GM20000 (cell line): ENCODE data around the gene ALAS1.
"Not testable (repeated sequence)": the region's sequence is repeated elsewhere in the genome, so short reads cannot be mapped to it uniquely, and the experiment has no call there.

ENCODE experiments used
- DNase-seq: peaks from one replicate; pipeline ENCODE4 v3.0.0; 2012; ENCODE audit warnings: low spot score
- TF ChIP-seq, protein P1 (sequence below): IDR thresholded peaks from 2 replicates; pipeline ENCODE4 v1.5.1; 2012; ENCODE audit warnings: mild to moderate bottlenecking, control low read depth; ENCODE audit errors: extremely low read depth, missing control alignments

ALAS1 gene

DNA sequence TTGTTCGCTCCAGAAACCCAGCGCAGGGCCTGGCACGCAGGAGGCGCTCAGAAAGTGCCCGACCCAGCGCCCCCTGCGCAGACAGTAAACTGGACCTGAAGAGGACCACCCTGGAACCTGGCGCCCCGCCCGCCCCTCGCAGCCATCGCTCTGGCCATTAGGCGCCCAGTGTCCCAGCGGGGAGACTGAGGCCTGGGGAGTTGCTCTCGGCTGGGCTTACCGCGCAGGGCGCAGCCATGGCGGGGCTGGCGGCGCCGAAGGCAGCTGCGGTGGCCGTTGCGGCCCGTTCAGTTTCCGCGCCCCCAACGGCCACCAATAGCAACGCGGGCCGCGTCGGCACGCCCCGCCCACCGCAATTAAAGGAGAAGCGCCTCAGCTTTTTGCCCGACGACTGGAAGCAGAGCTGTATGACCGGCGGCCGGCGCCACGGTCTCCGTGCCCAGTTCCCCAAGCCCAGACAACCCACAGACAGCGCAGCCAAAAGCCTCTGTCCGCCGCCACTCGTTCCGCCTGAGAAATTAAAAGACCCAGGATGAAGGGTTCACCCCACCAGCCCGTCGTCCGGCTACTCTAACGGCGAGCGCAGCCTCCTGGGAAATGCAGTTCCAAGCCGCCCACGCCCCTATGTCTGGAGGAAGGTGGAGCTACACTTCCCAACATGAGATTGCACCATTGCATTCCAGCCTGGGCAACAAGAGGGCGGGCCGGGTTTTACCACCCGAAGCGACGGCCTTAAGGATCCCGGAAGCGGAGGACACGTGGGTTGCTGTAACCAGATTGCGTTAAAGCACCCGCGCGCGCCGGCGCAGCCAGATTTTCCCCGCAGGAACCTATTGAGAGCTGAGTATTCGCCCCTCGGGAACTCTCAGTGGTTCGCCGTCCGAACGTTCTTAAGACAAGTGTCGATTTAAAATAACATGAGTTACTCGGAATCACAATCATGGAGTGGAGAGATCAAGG, 43.5 kb upstream of the ALAS1 start, which contains the start of gene POC1A:
POC1A (minus strand) TSS at position 289 of the 960 bp plus-strand sequence; CDS start at position 238, 51 bp downstream.
- DNase-seq: peak; percentile 90
- TF ChIP-seq, protein P1, sequence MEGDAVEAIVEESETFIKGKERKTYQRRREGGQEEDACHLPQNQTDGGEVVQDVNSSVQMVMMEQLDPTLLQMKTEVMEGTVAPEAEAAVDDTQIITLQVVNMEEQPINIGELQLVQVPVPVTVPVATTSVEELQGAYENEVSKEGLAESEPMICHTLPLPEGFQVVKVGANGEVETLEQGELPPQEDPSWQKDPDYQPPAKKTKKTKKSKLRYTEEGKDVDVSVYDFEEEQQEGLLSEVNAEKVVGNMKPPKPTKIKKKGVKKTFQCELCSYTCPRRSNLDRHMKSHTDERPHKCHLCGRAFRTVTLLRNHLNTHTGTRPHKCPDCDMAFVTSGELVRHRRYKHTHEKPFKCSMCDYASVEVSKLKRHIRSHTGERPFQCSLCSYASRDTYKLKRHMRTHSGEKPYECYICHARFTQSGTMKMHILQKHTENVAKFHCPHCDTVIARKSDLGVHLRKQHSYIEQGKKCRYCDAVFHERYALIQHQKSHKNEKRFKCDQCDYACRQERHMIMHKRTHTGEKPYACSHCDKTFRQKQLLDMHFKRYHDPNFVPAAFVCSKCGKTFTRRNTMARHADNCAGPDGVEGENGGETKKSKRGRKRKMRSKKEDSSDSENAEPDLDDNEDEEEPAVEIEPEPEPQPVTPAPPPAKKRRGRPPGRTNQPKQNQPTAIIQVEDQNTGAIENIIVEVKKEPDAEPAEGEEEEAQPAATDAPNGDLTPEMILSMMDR: no peak

DNA sequence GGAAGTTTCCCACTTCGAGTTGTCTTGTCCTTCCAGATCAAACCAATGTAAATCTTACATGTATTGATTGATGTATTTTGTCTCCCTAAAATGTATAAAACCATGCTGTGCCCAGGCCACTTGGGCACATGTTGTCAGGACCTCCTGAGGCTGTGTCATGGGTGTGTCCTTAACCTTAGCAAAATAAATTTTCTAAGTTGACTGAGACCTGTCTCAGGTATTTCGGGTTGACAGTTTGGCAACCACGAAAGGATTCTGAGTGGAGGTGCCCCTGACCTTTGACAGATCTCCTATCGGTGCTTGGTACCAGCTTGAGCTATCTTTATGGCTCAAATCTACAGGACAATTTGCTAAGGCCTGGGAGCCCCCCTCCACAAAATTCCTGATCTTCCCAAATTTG, 42.0 kb upstream of the ALAS1 start:
- no peak for DNase-seq
- TF ChIP-seq, protein P1: no peak

DNA sequence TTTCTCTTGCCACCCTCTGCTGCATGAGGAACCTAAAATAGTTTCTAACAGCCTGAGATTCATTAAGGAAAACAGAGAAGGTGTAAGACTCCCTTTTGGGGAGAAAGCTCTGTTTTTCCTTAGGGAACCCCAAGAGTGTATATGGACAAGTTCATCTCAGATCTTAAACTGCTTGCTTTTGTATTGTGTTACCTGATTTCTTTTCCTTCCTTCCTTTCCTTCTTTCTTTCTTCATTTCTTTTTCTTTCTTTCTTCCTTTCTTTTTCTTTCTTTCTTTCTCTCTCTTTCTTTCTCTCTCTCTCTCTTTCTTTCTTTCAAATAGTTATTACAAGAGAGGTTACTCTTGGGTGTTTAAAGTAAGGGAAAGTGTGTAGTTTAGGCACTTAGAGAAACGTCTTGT, 38.5 kb upstream of the ALAS1 start:
- TF ChIP-seq, protein P1: no peak
- DNase-seq: no peak

DNA sequence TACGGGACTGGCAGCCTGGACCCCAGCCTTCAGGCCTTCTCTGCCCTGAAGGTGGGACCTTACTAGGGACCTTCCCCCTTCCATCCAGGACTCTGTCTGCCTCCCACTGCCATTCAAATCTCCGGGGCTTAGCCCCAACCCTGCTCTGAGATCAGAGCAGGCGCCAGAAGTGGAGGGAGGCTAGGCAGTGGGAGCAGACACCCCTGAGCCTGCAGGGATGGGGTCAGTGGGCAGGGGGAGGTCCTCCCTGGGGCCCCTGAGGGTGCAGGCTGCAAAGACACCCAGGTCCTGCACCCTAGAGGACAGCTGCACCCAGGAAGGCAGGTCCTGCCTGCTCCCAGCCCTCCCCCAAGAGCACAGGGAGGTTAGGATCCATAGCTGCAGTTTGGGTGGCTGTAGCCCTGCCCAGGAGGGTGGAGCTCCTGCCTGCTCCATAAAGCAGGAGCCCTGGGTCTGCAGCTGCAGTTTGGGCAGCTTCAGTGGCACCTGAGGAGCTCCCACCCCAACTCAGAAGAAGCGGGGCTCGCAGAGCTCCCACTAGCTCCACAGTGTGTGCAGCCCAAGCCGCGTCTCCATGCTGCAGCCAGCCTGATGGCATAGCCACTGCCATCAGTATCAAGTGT, 35.6 kb upstream of the ALAS1 start:
- DNase-seq: no peak

DNA sequence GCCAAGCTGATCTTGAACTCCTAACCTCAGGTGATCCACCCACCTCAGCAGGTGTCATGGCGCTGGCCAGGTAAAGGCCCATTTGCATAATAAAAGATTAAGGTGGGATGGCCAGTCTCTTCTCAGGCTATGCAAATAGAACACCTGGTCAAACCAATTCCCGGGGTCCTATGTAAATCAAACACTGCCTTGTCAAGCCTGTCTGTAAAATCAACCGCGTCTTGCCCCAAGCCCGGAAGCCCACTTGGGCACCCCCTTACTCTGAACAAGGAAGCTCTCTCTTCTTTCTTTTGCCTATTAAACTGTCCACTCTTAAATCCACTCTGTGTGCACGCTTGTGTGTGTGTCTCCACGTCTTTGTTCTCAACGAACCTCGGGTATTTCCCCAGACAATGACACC, 30.7 kb upstream of the ALAS1 start:
- TF ChIP-seq, protein P1: no peak

More for the DNA sequence above, 35.6 kb upstream of the ALAS1 start:
- TF ChIP-seq, protein P1: no peak

DNA sequence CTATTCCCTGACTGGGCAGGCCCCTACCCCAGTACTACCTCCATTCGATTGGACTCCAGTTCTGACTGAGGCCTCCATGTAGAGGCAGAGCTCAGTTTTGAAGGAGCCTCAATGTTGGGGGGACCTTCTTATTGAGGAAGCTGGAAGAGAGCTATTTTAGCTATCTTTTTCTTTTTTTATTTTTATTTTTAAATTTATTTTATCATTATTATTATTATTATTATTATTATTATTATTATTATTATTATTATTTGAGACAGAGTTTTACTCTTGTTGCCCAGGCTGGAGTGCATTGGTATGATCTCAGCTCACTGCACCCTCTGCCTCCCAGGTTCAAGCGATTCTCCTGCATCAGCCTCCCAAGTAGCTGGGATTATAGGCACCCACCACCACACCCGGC, 27.7 kb upstream of the ALAS1 start:
- not testable (repeated sequence) for DNase-seq

More for the DNA sequence above, 30.7 kb upstream of the ALAS1 start:
- DNase-seq: no peak

DNA sequence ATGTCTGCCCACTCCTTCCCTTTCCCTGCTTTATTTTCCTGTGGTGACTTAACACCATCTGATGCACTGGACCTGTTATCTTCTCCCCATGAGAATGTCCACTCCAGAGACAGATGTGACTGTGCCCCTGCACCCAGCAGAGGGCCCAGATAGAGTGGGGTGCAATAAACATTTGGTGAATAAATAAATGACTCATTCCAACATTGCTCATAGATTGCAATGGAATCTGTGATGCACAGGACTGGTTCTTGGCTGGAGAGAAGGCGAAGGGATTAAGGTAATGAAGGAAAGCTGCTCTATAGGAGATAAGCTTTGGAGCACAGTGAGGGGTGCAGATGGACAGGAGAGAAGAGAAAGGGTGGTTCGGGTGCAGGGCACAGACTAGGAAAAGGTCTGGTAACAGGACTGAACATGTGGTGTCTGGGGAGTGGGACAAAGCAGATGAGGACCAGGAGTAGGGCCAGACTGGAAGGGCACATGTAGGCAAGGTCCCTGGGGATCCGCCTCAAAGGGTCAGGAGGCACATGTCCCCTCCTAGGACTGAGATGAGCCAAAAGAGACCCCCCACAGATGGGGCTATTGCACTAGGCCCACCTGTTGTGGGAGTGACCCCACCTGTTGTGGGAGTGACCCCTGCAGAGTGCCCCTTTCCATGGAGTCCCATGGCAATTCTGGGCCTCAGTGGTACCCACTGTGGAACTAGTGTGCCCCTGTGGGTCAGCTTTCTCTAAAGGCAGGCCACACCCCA, 26.3 kb upstream of the ALAS1 start:
- no peak for DNase-seq
- TF ChIP-seq, protein P1: no peak
